NOMO-1 treated with dmso at 0.1 percent for 144 hours (cell line): ENCODE data around the gene IRF2.

Experiments
- DNase-seq: peaks from one replicate; lab custom pipeline; 2025; ENCODE audit not compliant: unreplicated experiment; lab: John Stamatoyannopoulos, UW

Gene IRF2

GRCh38 chr4:184474263-184475095 lies at the start of gene IRF2:
Gene IRF2 (minus strand): TSS chr4:184474550. CDS start chr4:184429064, 45,486 bp downstream.
- peak; percentile 96 for DNase-seq

- DNase-seq = no peak
These were observed 41.3 kb upstream of the IRF2 start for GRCh38 chr4:184515606-184516005.

GRCh38 chr4:184514121-184514988 lies 40.0 kb upstream of the IRF2 start:
- peak; percentile 18 for DNase-seq

DNA sequence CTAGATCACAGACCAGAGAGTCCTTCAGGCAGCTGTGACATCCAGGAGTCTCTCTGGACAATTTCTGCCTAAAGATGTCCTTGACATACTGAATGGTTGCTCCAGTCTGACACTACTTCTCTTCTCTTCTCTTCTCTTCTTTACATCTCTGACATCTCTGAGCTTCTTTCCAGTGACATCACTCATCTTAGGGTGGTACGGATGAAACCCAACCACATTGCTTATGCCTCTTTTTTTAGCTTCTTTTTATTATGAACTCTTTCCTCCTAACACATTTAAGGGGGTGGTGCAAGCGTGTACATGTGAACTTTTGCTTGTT lies 39.4 kb upstream of the IRF2 start:
- DNase-seq = no peak

DNA sequence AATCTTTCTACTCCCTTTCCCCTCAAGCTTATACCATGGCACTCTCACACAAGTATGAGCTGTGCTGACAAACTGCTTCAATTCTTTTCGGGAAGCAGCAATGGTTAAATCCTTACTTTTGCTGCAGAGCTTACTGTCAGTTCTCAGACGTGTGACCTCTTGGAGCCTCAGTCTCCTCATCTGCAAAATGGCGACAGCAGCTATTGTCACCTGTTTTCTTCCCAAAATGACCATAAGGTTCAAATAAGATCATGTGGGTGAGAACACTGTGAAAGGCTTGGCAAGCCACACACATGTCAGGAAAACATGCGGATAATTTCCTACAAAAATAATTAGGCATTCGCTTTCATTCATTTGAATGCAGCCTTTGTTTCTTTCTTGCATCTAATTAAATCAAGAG lies 36.8 kb upstream of the IRF2 start:
- DNase-seq = no peak

GRCh38 chr4:184510401-184510800 lies 36.1 kb upstream of the IRF2 start:
- peak; percentile 4 for DNase-seq

- peak; percentile 18 for DNase-seq
These were observed 32.3 kb upstream of the IRF2 start for GRCh38 chr4:184506527-184507121.

DNA sequence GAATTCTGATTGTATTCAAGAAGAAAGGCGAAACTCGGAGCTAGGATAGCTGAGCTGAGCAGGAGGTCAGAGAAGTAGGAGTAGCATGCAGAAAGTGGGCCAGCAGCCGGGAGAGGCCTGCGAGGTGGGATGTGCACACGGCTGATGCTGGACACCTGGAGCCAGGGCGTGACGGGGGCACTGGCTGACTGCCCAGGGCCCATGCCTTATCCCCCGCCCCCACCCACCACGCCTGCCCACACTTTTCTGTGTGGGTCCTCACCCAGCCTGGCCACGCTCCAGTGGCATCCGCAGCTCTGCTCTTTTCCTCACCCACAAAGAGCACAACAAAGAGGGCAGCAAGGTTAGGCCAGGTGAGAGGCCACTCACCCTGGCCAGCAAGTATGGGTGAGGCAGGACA lies 30.0 kb upstream of the IRF2 start:
- DNase-seq = no peak

- DNase-seq = no peak
These were observed 29.5 kb upstream of the IRF2 start for GRCh38 chr4:184503869-184504300.

GRCh38 chr4:184500748-184501589 lies 26.6 kb upstream of the IRF2 start:
- DNase-seq = no peak

- no peak for DNase-seq
These were observed 25.6 kb upstream of the IRF2 start for GRCh38 chr4:184499996-184500395.

- DNase-seq = no peak
These were observed 24.2 kb upstream of the IRF2 start for GRCh38 chr4:184498598-184498997.

GRCh38 chr4:184489771-184490170 lies 15.4 kb upstream of the IRF2 start:
- DNase-seq = no peak

GRCh38 chr4:184487503-184487902 lies 13.2 kb upstream of the IRF2 start:
- no peak for DNase-seq

- no peak for DNase-seq
These were observed 10.9 kb upstream of the IRF2 start for GRCh38 chr4:184485279-184485678.

- no peak for DNase-seq
These were observed 7.2 kb upstream of the IRF2 start for GRCh38 chr4:184481544-184481943.

DNA sequence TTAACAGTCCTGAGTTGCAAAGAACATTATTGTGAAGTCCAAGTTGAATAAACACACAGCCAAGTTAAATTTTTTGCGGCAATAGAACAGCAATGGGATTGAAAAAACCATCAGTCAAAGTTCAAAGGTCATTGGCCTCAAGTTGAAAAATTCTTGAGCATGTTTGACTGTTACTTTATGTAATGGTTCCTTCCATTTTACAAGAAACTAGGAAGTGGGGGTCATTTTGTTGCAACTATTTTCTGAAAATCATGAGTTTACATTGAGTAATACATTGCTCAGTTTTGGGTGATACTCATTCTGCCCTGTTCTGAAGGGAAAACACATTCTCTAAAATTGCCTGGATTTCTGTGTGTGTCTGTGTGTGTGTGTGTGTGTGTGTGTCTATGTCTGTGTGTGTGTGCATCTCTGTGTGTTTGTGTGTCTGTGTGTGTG lies 5.2 kb upstream of the IRF2 start:
- DNase-seq = peak; percentile 29

GRCh38 chr4:184477201-184477999 lies 3.0 kb upstream of the IRF2 start:
- no peak for DNase-seq

DNA sequence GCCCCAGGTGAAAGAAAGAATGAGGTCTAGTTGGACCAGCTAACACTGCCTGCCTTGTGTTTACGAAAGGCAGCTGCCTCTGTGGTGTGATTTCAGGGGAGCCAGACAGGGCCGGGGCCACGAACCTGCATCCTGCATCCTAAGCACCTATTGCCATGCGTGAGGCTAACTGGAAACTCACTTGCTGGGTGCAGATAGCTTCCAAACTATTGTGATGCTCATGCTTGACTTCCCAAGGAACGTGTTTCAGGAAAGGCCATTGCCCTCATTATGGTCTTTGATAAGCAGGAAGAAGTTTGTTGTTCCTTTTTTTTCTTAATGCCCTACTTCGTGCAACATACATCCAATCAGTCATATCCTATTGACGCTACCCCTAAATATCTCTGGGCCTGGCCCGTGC lies 2.3 kb upstream of the IRF2 start:
- DNase-seq = no peak

GRCh38 chr4:184475498-184475897 lies 1.1 kb upstream of the IRF2 start:
- DNase-seq = no peak
